PC-9 (cell line): ENCODE results near the gene SMOC2. TPM values are rescaled to one million over a fixed set of nuclear protein-coding genes. Genes with fewer than 3 reads are reported as not detected.

Experiments
- BruUV-seq: library from RNA; stranded (reverse); fragments of 400-500 nt; replicated peaks from 2 replicates; lab custom pipeline; 2021; lab: Mats Ljungman, UMichigan
- CTCF ChIA-PET: fragments of 300-600 bp; sonication (Branson Sonifier 250); formaldehyde crosslinking; loops from one replicate; lab custom pipeline; 2022; ENCODE audit warnings: antibody characterized with exemption; lab: Charles Lee
- POLR2A ChIA-PET: fragments of 300-600 bp; sonication (Branson Sonifier 250); formaldehyde crosslinking; loops from one replicate; lab custom pipeline; 2022; ENCODE audit warnings: antibody characterized with exemption; ENCODE audit not compliant: unreplicated experiment; lab: Charles Lee
- DNase-seq, 2 experiments: peaks; one replicate each; pipeline versions ENCODE4 v3.0.0 to v3.0.0-alpha.2; 2015 to 2022; ENCODE audit warnings: mixed read lengths in 1 of 2
- H2AFZ ChIP-seq: fragments of 200-600 bp; sonication (generic); 2 replicates; pipeline ENCODE4 v1.8.1; 2017; ENCODE audit warnings: antibody characterized with exemption
- H3F3A ChIP-seq: fragments of 200-600 bp; sonication (generic); 2 replicates; pipeline ENCODE4 v1.8.1; 2017; ENCODE audit warnings: antibody characterized with exemption, mild to moderate bottlenecking, low read depth; ENCODE audit not compliant: insufficient read depth
- H3K27ac ChIP-seq: fragments of 200-600 bp; sonication (generic); 2 replicates; pipeline ENCODE4 v1.6.1; 2016; ENCODE audit warnings: mixed run types
- H3K27me3 ChIP-seq: fragments of 200-600 bp; sonication (generic); 2 replicates; pipeline ENCODE4 v1.6.1; 2016; ENCODE audit warnings: low read depth, mixed run types; ENCODE audit not compliant: insufficient read depth
- H3K36me3 ChIP-seq: fragments of 200-600 bp; sonication (generic); 2 replicates; pipeline ENCODE4 v1.6.1; 2016; ENCODE audit warnings: low read depth, mixed run types
- H3K4me1 ChIP-seq: fragments of 200-600 bp; sonication (generic); replicated peaks from 2 replicates; pipeline ENCODE4 v1.6.1; 2016; ENCODE audit warnings: mixed run types; ENCODE audit not compliant: insufficient read depth
- H3K4me2 ChIP-seq: fragments of 200-600 bp; sonication (generic); 2 replicates; pipeline ENCODE4 v1.6.1; 2017; ENCODE audit warnings: mixed run types
- H3K4me3 ChIP-seq: fragments of 200-600 bp; sonication (generic); 2 replicates; pipeline ENCODE4 v1.6.1; 2016; ENCODE audit warnings: mixed run types
- H3K79me2 ChIP-seq: fragments of 200-600 bp; sonication (generic); 2 replicates; pipeline ENCODE4 v1.6.1; 2017; ENCODE audit warnings: low read depth, mixed run types
- H3K9me2 ChIP-seq: fragments of 200-600 bp; sonication (generic); 2 replicates; pipeline ENCODE4 v1.8.1; 2017; ENCODE audit warnings: mild to moderate bottlenecking; ENCODE audit not compliant: insufficient read depth
- H3K9me3 ChIP-seq: fragments of 200-600 bp; sonication (generic); 2 replicates; pipeline ENCODE4 v1.8.1; 2016; ENCODE audit warnings: low read depth; ENCODE audit not compliant: insufficient read depth
- H4K20me1 ChIP-seq: fragments of 200-600 bp; sonication (generic); 2 replicates; pipeline ENCODE4 v1.8.1; 2017; ENCODE audit not compliant: insufficient read depth
- EZH2 ChIP-seq: fragments of 200-600 bp; sonication (generic); IDR thresholded peaks from 2 replicates; pipeline ENCODE4 v1.8.0; 2017; ENCODE audit warnings: antibody characterized with exemption, low read depth
- intact Hi-C: fragments of 100-400 bp; cut with micrococcal nuclease; formaldehyde crosslinking; loops from one replicate; pipeline ENCODE4 v1.10.0; 2022; ENCODE audit not compliant: unreplicated experiment
- total RNA-seq: library from RNA; stranded (reverse); gene quantifications from 2 replicates; pipeline ENCODE4 v1.2.3, GENCODE V29; 2021
- TF ChIP-seq, protein P1 (sequence below): fragments of 200-600 bp; sonication (generic); conservative IDR thresholded peaks from 2 replicates; pipeline ENCODE4 v1.6.1; 2017; ENCODE audit warnings: mixed run types, antibody characterized with exemption, mild to moderate bottlenecking, moderate library complexity

SMOC2 gene
- total RNA-seq, 1 experiment from 2014 or later, result not detected

DNA sequence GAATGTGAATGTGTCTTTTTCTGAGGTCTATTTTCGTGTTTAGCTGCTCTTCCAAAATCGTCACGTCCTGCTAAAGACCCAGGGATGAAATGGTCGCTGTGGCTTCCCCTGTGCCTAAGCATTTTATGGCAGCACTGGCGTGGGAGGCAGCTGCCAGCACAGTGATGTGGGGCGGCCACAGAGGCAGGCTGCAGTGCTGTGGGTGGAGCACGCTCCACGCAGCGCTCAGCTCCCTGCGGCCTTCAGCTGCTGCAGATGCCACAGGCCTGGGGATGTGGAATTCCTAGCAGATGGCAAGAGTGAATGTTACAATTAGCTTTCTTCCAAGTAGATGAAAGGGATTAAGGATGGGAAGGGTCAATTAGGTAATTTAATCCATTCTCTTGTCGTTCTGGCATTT, 242.6 kb downstream of the SMOC2 start:
- ChIA-PET CTCF (no interaction called here), POLR2A (no interaction called here)
- no peak overlapping the region for H3K4me2 ChIP-seq
- H3K9me2 ChIP-seq, result no peaks in the 10 kb centered on the region
- H3K4me1 ChIP-seq, result peaks cover 53% of the 10 kb centered on the region
- H3K36me3 ChIP-seq, result no peaks in the 10 kb centered on the region; the same call in 1 of the 2 replicates
- intact Hi-C loops, result no loop called here
- H3K4me3 ChIP-seq, result no peak overlapping the region
- H3K9me3 ChIP-seq, result no peaks in the 10 kb centered on the region
- no peak overlapping the region for H2AFZ ChIP-seq
- H3K27me3 ChIP-seq, result no peaks in the 10 kb centered on the region
- H3K79me2 ChIP-seq, result no peaks in the 10 kb centered on the region
- H4K20me1 ChIP-seq, result no peaks in the 10 kb centered on the region
- TF ChIP-seq EZH2, result no peak
- TF ChIP-seq, protein P1, sequence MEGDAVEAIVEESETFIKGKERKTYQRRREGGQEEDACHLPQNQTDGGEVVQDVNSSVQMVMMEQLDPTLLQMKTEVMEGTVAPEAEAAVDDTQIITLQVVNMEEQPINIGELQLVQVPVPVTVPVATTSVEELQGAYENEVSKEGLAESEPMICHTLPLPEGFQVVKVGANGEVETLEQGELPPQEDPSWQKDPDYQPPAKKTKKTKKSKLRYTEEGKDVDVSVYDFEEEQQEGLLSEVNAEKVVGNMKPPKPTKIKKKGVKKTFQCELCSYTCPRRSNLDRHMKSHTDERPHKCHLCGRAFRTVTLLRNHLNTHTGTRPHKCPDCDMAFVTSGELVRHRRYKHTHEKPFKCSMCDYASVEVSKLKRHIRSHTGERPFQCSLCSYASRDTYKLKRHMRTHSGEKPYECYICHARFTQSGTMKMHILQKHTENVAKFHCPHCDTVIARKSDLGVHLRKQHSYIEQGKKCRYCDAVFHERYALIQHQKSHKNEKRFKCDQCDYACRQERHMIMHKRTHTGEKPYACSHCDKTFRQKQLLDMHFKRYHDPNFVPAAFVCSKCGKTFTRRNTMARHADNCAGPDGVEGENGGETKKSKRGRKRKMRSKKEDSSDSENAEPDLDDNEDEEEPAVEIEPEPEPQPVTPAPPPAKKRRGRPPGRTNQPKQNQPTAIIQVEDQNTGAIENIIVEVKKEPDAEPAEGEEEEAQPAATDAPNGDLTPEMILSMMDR, result no peak
- H3K27ac ChIP-seq, result no peak overlapping the region
- peaks cover 38% of the 10 kb centered on the region for H3F3A ChIP-seq
- no TSS peak for BruUV-seq
- DNase-seq, result no peak

DNA sequence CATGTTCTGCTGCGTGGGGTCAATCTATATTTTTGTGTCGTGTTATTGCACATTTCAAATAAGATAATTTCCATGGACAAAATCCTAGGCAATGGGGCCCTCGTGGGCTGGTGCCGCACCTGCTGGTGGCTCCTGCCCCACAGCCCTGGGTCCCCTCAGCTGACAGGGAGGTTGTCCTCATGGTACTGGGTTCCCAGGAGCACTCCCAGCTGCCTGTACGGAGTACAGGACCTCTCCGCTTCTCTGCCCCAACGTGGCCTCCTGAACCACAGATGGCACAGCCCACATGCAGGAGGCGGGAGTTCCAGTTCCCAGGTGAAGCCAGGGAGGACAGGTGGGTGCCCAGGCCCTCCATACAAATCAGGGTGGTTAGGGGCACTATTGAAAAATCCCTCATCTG, 243.5 kb downstream of the SMOC2 start:
- ChIA-PET POLR2A (no interaction called here), CTCF (no interaction called here)
- no peak overlapping the region for H2AFZ ChIP-seq
- H3K9me2 ChIP-seq, result no peaks in the 10 kb centered on the region
- H3F3A ChIP-seq, result peaks cover 43% of the 10 kb centered on the region
- H3K27me3 ChIP-seq, result no peaks in the 10 kb centered on the region
- intact Hi-C loops, result no loop called here
- H3K4me2 ChIP-seq, result no peak overlapping the region
- H3K4me1 ChIP-seq, result peaks cover 56% of the 10 kb centered on the region
- H3K4me3 ChIP-seq, result no peak overlapping the region
- H3K36me3 ChIP-seq, result no peaks in the 10 kb centered on the region; the same call in 1 of the 2 replicates
- no TSS peak for BruUV-seq
- no peaks in the 10 kb centered on the region for H3K79me2 ChIP-seq
- TF ChIP-seq, protein P1, result no peak
- no peak for TF ChIP-seq EZH2
- no peak for DNase-seq
- H3K27ac ChIP-seq, result no peak overlapping the region
- no peaks in the 10 kb centered on the region for H4K20me1 ChIP-seq
- no peaks in the 10 kb centered on the region for H3K9me3 ChIP-seq

DNA sequence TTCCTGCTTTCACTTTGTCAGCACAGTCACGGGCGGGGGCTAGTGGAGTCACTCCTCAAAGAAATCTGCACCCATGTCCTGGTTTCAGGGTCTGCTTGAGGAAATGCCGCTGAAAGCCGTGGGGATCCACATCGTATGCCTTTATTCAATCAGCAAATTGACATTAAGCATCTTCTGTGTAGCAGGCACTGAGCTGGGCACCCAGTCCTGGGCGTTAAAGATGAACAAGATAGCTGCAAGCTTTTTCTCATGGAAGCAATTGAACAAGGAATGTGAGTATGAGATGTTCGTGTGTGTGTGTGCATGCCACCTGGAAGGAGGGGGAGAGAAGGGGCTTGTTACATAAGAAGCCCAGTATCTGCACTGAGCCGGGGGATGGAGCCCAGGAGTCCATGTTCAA, 243.9 kb downstream of the SMOC2 start:
- ChIA-PET POLR2A (no interaction called here), CTCF (no interaction called here)
- intact Hi-C loops, result no loop called here
- H3K27me3 ChIP-seq, result no peaks in the 10 kb centered on the region
- TF ChIP-seq EZH2, result no peak
- TF ChIP-seq, protein P1, result no peak
- no peaks in the 10 kb centered on the region for H3K79me2 ChIP-seq
- DNase-seq, result no peak
- H3K27ac ChIP-seq, result no peak overlapping the region
- H3K9me3 ChIP-seq, result no peaks in the 10 kb centered on the region
- no TSS peak for BruUV-seq
- no peak overlapping the region for H2AFZ ChIP-seq
- H4K20me1 ChIP-seq, result no peaks in the 10 kb centered on the region
- H3K4me3 ChIP-seq, result no peak overlapping the region
- H3K36me3 ChIP-seq, result no peaks in the 10 kb centered on the region; the same call in 1 of the 2 replicates
- H3F3A ChIP-seq, result peaks cover 40% of the 10 kb centered on the region
- peaks cover 56% of the 10 kb centered on the region for H3K4me1 ChIP-seq
- no peaks in the 10 kb centered on the region for H3K9me2 ChIP-seq
- no peak overlapping the region for H3K4me2 ChIP-seq
